GM19238 (cell line): ENCODE results near the gene CLRN1.

Experiments used
- DNase-seq: peaks from one replicate; pipeline ENCODE4 v3.0.0; 2011; ENCODE audit warnings: low spot score; ENCODE audit not compliant: insufficient read length

CLRN1 gene

DNA sequence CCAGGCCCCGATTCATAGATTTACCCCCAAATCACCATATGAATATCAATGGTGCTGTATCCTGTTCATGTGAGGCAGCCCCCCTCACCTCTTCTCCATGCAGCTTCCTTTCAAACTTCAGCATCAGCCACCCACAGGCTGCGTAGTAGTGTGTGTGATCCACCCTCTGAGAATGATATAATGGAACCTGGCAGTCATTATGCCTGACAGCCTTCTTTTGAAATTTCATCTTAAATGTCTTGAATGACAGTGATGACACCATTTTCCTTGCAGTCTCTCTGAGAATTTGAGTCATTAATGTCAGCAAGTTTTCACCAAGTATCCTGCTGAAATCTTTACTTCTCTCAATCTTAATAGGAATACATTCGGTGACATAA lies 3.5 kb upstream of the CLRN1 start:
- no peak for DNase-seq

DNA sequence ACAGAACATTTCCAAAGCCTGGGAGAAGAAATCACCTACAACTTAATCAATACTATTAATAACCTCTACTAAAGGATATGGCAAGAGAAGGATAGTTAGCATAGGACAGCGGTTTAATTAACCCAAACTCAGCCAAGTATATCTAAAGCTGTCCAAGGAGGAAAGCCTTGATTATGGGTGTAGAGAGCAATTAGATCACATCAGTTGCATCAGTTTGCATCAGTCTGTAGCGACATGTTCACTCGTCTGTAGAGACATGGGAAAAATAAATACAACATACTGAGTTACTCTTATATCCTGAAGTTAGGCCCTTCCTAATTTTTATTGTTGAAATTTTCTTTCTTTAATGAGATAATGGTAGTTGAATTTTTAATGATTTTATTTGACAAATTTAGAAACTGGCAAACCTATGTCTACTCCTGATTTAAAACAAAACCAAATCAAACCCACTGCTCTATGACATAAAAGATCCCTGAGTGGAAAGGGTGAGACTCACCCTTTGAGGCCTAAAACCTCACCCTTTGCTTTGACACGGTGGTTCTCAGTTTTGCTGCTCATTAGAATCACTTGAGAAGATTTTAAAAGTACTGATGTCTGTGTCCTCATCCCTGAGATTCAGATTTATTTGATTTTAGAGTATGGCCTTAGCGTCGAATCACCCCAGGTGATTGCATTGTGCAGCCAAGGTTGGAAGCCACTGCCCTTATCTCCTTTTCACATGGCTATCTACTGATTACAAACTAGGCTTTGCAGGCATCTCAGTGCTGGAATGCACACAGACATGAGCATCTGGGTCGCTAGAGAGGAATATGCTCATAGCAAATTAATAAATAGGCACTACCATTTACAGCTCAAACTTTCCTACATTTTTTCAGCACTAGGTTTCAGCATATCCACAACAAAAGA lies 2.8 kb upstream of the CLRN1 start:
- no peak for DNase-seq

DNA sequence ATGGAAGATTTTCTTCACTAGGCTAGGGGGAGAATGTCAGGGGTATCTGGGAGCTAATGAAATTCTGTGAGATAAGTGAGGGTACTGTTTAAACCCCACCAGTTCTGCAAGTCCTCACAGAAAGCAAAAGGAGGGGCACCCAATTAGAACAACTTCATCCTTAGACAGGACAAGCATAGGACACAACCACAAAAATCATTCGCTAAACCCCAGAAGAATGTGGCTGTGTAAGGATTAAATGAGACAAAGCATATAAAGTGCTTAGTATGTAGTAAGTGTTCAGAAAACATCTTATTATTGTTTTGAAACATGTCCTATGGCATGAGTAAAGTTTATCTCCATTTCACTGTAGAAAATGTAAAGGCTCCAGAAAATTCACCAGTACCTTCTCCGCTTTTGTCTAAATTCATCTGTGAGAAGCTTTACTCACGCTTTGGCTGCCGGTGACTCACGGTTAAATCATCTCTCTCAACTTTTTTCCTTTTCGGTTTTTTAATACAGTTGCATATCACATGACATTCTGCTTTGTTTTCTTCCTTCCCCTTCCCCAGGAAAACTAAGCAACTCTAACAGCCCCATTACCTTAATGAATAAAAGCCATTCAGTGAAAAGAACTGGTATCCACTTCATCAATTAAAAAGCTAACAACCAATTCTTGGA lies 1.7 kb downstream of the CLRN1 start:
- DNase-seq = no peak

DNA sequence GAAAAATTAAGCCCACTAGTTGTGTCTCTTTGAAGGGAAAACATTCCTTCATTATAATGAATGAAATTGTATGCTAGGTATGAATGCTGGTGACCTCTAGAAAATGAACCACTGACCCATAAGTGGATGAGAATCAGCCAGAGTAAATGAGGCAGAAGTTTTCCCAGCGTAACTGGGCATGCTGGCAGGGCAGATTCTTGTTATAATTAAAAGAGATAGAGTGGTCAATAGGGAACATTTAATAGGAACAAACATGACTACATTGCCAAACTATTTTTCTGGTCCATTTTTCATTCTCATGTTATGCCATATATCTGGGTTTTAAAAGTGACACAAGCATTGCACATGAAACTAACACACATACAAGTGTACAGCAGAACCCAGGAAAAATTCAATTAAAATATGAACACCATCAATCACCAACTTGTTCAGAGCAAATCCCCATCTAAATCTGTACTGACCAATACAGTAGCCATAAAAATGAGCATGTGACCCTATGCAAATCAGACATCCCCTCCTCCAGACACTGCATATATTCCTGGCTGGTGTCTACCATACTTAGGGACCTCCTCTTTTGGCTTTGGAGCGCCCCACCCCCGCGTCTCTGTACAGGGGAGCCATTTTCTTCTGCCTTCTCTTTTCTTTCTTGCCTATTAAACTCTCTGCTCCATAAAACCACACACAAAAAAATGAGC lies 4.0 kb downstream of the CLRN1 start:
- DNase-seq = no peak

DNA sequence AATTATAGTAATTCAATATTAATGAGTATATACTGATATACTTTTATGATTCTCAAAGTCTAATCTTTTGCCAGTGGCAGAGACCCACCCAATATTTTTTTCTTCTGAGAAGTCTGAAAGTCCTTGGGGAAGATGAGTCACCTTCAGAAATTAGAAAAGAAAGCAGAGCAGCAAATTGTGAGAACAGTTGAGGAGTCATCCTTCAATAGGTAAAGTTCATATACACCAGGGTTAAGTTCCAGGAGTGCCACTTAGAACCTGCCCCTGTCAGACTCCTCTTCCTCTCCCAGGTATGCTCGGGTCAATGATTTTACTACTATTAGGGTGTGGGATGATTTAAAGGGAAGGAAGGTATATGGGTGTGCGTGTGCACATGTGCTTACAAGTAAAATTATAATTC lies 7.1 kb downstream of the CLRN1 start:
- no peak for DNase-seq

DNA sequence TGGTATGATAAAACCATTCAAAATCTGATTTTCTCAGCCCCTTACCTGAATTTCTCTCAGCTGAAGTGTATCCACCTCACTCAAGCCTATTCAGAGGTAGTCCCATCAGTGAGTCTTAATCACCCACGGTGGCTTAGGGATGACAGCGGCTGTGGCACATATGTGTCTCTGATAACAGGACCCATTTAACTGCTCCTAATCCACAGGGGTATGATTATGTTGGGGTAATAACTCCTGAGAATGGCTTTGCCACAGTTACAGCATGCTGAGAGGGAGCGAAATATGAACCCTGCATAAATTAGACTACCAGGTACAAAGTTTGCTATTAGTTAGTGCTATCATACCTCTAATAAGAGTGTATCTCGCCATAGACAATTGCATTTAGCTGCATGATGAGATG lies 10.6 kb downstream of the CLRN1 start:
- DNase-seq = no peak

DNA sequence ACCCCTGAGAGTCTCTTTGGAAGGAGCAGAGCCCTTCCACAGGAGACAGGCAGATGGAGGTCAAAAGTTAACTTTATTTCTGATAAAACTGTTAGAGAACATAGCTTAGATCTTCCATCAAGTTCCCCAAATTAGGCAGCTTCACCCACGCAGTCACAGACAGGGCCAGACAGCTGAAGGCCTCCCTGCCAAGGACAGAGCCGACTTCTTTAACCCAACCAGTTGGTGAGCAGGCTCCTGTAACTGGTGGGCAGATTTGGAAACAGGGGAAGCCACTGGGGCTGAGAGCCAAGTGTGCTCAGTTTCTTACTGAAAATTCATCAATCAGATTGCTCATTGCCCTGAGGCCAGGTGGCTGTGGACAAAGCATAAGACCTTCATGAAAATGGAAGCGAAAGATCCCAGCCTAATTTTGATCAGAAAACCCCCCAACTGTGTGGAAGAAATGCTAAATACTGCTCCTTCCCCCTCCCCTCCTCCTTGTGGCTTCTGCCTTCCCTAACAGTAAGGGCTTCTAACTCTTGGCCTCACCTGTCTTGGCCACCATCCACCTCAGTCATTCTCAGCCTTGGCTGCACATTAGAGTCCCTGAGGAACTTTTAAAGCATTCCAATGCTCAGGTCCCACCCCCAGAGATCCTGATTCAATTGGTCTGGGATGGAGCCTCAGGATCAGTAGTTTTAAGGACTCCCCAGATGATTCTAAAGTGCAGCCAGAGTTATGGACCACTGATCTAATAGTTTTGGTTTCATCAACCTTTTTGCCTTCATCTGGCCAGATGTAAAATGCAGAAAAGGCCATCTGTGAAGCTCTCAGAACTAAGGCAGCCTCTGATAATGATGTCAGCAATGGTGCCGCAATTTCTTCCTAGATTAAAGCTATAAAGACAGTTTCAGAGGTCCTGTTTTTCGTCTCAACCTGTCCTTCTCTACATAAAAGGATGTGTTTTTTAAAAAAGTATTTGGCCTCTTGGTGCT lies 11.5 kb downstream of the CLRN1 start:
- DNase-seq = no peak

DNA sequence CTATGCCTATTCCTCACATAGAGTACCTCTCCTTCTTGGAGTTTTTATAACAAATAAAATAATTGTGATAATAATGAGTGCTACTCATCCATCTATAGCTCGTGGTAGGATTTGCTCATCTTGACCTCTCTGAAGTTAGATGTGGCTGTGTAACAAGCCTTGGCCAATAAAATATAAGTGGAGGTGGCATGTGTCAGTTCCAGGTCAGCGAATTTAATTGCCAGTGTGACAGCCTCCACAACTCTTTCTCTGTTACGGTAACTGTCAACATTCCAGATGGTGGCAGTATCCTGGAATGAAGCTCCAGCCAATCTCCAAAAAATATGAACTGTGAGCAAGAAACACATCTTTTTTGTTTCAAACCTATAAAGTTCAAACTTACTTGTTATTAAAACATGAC lies 13.8 kb downstream of the CLRN1 start:
- no peak for DNase-seq

DNA sequence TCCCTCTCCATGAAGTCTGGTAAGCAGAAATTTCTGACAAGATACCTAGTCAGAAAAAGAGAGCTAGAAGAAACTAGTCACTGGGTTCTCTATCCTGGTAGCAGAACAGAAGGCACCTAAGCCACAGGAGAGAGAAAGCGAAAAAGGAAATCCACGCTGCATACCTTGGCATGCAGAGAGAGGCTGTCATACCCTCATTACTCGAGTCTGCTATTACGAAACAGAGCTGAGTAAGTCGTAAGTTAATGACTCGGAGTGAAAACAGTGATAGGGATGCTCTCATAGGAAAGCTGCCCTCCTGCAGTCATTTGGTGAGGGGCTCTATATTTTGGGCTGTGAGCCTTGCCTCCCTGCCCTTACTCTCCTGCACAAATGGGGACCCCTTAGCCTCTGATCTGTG lies 16.2 kb downstream of the CLRN1 start:
- no peak for DNase-seq

DNA sequence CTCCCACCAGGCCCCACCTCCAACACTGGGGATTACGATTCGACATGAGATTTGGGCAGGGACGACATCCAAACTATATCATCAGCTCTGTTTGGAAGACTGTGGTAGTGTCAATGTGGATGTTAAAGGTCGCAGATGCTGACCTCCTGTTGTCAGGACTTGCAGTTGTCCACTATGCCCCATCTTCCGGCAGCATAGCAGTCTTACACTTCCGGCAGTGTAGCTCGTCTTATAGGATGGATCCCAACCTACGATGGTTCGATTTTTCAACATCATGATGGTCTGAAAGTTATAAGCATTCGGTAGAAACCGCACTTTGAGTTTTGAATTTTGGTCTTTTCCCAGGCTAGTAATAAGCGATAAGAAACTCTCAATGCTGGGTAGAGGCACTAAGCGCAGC lies 20.6 kb downstream of the CLRN1 start:
- no peak for DNase-seq

DNA sequence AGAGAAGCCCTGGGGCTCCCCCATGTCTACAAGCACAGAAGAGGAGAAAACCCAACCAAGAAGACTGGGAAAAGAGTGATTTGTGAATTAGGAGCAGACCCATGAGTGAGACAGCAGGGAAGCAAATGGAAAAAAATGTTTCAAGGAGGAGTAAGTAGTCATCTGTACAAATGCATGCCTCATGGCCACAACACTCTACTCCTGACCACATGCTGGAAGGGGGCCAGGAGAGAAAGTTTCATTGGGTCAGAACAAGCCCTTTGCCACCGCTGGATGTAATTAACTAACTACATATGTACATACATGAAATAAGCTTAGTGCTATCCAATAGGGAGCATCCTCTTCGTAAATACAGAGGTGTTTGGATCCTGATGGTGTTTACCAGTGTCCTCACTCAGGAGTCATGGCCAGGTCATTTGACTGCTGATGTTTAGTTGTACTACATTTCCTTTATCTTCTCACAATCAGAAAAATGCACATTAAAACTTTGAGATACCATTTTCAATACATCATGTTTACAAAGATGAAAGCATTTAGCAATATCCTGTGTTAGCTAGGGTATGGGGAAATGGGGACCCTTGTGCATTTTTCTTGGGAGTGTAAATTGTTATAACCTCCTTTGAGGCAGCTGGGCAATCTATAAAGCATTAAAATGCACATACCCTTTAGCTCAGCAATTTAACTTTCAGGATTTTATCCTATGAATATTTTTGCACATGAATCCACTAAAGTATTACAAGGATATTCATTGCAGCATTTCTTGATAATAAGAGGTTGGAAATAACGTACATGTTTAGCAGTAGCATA lies 27.1 kb downstream of the CLRN1 start:
- DNase-seq = no peak

DNA sequence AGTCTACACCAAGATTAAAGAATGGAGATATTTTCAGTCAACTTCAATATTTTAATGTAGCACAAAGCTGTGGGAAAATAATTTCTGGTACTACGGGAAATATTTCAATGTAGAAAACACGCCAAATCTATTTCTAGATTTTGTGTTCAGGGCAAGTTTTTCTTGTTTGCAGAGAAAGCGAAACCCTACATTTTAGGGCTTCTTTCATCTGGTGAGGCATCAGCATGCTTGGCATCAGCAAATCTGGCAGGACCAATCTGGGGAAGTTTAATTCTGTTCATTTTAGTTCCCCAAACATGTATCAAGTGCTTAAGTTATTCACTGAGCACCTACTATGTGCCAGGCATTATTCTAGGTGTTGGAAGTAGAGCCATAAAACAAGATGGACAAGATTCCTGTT lies 30.3 kb downstream of the CLRN1 start:
- no peak for DNase-seq

DNA sequence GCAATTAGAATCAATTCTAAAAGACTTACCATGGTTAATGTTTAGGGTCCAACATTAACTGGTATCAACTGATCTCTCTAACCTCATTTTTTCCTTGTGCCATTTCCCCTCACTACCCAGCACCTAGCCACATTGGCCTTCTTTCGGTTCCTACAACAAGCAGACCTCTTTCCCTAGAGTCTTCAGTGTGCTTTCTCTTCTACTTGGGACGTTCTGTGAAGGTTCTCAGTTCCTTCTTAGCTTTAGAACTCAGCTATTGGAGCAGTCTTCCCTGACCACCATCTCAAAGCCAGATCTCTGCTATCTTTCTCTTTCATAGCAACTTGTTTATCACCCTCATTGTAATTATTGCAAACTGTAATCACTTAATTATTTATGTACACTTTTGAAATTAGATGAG lies 35.8 kb downstream of the CLRN1 start:
- DNase-seq = no peak

DNA sequence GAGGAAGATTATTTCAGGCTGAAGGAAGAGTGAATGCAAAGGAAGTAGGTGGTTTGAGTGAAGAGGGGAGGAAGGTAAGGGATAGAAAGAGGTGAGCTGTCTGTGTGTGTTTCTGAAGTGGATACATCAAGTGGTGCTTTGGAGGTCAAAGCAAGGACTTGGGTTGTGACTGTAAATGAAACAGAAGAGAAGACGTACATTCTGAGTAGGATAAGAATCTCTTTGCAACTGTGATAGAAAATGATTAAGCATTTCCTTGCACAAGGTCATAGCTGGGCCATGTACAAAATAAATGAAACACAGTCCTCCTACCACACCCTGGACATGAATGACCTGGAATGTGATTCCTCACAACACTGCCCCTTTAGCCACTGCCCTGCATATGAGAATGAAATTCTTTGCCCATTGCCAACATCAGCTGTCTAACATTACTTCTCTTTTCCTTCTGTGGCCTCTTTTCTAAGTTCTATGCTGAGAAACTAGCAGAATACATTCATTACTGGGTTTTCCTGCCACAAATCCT lies 39.0 kb downstream of the CLRN1 start:
- no peak for DNase-seq

DNA sequence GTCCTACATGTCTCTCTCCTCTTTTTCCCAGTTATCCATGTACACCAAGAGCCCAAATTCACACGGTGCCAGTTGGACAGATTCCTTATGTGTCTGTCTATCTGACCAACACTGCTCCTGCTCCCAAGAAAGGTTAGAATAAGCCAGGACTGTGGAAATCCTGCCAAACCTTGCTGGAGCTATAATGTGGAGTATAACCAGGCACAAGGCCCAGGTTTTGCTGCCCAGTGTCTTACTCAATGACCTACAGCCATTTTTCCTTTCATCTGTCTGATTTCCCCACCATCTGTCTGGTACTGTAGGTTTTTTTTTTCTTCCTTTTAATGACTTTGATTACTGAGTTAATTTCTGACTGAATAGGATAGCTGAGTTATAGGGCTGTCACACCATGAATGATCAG lies 40.8 kb downstream of the CLRN1 start:
- no peak for DNase-seq

DNA sequence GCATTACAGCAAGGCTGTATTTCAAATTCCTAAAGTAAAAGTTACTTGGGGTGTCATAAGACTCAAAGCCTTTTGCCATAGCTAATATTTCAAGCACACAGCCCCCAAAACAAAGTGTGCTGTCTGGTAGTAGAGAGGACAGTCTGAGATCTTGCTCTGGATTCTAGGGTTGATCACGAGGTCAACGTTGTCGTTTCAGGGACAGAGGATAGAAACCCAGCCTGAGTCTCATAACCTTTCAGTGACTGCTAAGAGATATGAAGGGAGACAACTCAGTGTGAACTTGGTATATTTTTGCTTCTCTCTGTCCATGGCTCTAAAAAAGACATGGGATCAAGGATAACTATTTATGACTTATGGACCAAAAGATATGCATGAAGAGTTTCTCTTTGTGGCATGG lies 41.7 kb downstream of the CLRN1 start:
- no peak for DNase-seq

DNA sequence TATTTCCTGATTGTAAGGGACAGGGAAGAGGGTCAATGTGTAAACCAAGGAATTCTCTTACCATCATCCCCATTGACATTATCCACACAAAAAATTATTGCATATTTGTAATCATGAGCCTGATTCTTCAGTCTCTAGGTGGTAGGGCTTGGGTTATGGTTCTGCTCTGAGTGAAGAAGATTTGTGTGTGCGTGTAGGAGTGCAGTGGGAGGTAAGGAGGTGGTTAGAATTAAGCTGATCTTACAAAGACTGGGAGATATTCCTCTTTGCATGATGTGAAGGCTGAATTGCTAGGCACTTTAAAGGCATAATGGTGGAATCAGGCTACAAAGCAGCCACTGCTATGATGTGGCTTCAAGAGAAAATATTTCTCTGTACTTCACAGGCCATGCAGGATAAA lies 44.3 kb downstream of the CLRN1 start:
- no peak for DNase-seq

DNA sequence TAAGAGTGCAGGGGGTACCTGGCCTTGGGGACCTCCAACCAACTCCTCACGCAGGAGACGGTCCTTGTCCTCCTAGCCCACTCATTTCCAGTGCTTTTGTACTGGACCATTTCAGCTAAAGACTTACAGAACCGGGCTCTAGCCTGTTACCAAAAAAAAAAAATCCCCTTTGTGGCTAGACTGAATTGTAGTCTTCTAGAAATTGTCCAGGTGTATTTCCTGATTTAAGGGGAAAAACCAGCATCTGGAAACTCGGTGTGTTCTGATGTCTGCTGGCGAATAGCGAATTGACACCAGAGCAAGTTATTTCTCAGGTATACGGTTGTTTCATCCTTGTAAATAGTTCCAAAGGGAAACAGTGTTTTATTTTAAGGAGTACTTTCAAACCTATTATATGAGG lies 46.2 kb downstream of the CLRN1 start:
- no peak for DNase-seq

DNA sequence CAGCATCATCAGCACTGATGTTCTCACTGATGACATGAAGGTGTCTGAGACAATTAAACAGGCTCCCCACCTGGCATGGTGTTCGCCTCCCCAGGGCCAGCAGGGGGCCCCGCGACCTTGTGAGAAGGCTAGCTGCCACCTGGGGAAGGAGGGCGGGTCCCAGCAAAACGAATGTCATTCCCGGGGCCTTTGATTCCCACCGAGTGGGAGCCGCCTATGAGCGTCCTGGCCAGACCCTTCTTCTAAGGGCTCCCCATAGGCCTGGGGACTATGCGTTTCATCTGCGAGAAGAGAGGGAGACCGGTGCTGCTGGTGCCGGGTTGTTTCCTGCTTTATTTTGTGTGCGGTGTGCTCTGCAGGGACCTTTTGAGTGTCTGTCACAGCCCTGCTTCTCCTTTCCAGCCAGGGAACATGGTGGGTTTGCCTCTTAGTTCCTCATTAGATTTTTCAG lies 46.8 kb downstream of the CLRN1 start:
- DNase-seq = peak; percentile 51

DNA sequence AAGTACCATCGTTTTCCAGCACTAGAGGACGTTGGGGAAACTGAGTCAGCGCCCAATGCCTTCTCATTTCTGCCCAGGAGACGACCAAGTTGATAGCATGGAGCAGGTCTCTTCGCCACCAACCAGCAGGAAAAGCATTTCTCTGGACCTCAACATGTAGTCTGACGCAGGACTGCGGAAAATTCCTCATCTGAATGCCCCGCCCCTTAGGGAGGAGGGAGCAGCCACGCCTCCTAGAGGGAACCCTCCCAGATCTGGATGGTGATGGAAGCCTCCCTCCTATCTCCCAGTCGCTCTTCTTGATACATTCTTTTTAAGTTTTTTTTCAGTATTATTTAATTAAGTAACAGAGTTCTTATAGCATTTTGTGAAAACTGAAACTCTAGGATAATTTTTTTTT lies 49.9 kb downstream of the CLRN1 start:
- no peak for DNase-seq
